Measurements from ENCODE around the gene DNAH17.

DNA sequence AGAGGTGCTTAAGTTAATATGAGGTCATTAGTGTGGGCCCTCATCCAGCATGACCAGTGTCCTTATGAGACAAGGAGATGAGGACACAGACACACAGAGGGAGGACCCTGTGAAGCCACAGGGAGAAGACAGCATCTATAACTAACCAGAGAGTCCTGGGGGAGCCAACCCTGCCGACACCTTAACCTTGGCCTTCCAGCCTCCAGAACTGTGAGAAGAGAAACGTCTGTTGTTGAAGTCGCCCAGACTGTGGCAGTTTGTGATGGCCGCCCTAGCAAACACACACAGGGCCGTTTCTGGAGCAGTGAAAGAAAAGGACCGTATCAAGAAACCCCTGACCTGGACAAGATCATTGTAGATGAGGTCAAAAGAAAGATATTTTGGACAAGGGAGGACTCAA lies 26.7 kb downstream of the DNAH17 start:
- TF ChIP-seq, protein P1, sequence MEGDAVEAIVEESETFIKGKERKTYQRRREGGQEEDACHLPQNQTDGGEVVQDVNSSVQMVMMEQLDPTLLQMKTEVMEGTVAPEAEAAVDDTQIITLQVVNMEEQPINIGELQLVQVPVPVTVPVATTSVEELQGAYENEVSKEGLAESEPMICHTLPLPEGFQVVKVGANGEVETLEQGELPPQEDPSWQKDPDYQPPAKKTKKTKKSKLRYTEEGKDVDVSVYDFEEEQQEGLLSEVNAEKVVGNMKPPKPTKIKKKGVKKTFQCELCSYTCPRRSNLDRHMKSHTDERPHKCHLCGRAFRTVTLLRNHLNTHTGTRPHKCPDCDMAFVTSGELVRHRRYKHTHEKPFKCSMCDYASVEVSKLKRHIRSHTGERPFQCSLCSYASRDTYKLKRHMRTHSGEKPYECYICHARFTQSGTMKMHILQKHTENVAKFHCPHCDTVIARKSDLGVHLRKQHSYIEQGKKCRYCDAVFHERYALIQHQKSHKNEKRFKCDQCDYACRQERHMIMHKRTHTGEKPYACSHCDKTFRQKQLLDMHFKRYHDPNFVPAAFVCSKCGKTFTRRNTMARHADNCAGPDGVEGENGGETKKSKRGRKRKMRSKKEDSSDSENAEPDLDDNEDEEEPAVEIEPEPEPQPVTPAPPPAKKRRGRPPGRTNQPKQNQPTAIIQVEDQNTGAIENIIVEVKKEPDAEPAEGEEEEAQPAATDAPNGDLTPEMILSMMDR (conservative IDR thresholded peaks at IDR 0.05; ENCODE audit: low read depth, low read length): no peak
- no peak for TF ChIP-seq EZH2 (IDR thresholded peaks at IDR 0.05; ENCODE audit: borderline replicate concordance, low read depth, low read length, poor library complexity, severe bottlenecking)
